T follicular helper cell (primary cell): Measurements from ENCODE around the gene IL2RG.

Experiments
- DNase-seq: peaks from one replicate; pipeline ENCODE4 v3.0.0-alpha.2; 2020; ENCODE audit warnings: low read depth

IL2RG gene

DNA sequence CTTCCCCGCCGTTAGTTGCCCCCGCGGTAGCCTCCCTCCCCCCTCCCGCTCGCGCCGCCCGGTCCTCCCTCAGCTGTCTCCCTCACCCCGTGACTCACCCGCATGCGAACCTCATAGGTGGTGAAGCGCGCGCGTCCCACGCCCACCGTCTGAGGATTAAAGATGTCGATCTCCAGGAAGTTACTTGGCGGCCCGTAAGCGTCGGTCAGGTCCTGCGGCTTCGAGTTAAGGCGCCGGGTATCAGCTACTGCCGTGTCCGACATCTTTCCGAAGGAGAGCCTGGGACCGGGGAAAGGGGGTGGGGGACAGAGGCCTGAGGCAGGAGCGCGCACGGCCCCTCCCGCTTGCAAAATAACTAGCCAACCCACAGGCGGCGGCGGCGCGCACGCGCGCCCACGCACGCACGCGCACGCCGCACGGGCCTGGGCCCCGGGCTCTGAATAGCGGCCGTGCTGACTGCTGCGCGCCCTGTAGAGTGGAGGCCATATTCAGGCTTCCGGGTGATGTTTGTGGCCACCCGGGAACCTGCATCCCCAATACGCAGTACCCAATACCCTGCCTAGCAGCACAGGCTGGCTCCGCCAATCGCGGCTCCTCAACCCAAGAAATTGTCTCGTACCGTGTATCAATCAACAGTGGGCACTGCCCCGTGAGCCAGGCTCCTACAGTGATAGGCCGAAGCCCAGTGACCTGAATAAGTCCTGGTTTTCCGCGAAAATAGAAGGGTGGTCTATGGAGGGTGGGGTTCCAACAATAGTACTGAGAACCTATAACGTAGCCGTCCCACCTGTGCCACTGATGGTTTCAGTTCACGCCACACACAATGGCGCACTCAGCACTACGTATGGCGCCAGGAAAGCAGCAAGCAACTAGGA is 43.1 kb downstream of the IL2RG start, which contains the start of gene SNX12:
Gene SNX12 (minus strand): TSS at position 291 of the 875 bp plus-strand sequence. CDS start 28 bp downstream, at position 263.
- DNase-seq, result peak; percentile 76

DNA sequence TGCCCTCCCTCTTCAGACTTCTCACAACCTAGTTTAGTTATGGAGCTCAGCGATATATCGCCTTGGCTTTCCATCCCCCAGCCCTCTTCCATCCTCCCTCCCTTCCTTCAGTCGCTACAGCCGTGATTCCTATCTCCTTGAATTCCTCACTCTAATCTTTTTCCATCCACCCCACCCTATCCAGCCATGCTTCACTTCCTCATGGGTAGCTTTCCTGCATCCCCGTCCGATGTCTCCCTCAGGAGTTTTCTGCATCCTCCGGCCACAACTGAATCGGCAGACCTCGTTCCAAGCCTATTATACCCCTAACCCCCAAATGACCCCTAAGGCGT is 43.7 kb downstream of the IL2RG start:
- no peak for DNase-seq

DNA sequence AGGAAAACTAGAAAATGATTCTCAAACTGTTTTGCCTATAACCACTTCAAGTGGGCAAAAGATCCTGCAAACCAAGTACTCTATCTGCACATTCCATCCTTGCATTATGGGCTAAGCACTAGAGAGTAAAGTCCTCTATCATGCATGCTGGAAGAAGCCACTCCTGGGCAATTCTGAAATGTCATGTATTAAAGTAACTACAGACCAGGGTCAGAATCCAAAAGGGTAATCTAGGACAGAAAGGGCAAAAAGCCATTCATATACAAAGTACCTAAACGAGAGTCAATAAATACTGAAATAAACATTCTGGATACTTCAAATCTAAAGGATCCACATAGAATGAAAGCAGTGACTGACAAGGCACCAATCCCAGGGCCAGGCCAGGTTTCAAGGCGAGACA is 44.3 kb downstream of the IL2RG start:
- no peak for DNase-seq

DNA sequence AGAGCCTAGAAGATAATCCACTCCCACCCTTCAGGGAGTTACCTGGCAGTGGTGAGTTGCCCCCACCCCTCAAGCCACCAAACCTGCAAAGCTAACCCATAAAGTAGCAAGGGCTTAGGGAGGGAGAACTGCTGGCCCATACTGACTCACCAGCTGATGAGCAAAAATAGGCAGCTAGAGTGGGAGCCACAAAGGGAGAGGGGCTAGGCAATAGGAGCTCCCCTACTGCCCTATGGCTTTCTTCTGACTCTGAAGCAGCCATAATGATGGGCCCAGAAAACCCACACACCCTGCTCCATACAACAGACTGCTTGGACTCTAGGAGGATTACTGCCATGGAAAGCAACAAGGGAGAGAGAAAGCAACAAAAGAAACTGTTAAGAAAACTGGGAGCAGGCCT is 51.2 kb downstream of the IL2RG start:
- DNase-seq, result no peak

DNA sequence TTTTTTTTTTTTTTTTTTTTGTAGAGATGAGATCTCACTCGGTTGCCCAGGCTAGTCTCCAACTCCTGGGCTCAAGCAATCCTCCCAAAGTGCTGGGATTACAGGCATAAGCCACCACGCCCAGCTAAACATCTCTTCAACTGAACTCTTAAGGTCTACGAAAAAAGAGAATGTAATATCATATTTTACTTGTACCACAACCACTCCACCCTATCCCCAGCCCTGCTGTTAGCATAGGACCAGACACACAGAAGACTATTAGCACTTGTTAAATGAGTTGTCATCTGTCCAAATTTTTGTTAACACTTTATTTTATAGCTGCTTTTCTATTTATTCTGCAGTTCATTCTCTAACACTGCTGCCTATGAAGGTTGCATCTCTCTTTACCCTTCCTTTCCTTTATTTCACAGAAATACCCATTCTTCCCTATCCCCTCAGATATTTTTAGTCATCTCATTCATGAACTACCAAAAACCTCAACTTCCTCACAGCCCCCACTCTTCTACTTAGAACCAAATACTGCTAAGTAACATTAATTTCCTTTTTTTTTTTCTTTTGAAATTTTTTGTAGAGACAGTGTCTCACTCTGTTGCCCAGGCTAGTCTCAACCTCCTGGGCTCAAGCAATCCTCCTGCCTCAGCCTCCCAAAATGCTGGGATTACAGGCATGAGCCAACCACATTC is 53.4 kb downstream of the IL2RG start:
- no peak for DNase-seq
